GM19023 (cell line): ENCODE measurements around the gene PRKG1.

ENCODE experiments used
- ATAC-seq: cut with Tn5 transposase; IDR thresholded peaks from one replicate; pipeline ENCODE4 v1.9.1; 2021; ENCODE audit warnings: mild to moderate bottlenecking, moderate library complexity; ENCODE audit not compliant: unreplicated experiment

PRKG1 gene

GRCh38 chr10:52078397-52078937, 1004.2 kb downstream of the PRKG1 start:
- no peak for ATAC-seq

GRCh38 chr10:52082307-52082706, 1008.0 kb downstream of the PRKG1 start:
- ATAC-seq, result peak; percentile 58

- no peak for ATAC-seq
Measured at GRCh38 chr10:52083422-52083821, 1009.1 kb downstream of the PRKG1 start.

- no peak for ATAC-seq
Measured at GRCh38 chr10:52092390-52092789, 1018.1 kb downstream of the PRKG1 start.

- no peak for ATAC-seq
Measured at GRCh38 chr10:52098130-52098529, 1023.8 kb downstream of the PRKG1 start.

GRCh38 chr10:52099026-52099600, 1024.8 kb downstream of the PRKG1 start:
- no peak for ATAC-seq

- no peak for ATAC-seq
Measured at GRCh38 chr10:52100011-52100547, 1025.8 kb downstream of the PRKG1 start.

- ATAC-seq, result no peak
Measured at GRCh38 chr10:52105301-52105700, 1031.0 kb downstream of the PRKG1 start.

GRCh38 chr10:52106011-52106410, 1031.7 kb downstream of the PRKG1 start:
- ATAC-seq, result no peak

GRCh38 chr10:52106899-52107298, 1032.6 kb downstream of the PRKG1 start:
- no peak for ATAC-seq

GRCh38 chr10:52108236-52108635, 1033.9 kb downstream of the PRKG1 start:
- no peak for ATAC-seq

- ATAC-seq, result no peak
Measured at GRCh38 chr10:52110576-52110975, 1036.3 kb downstream of the PRKG1 start.

GRCh38 chr10:52111101-52111891, 1037.0 kb downstream of the PRKG1 start:
- ATAC-seq, result no peak

- no peak for ATAC-seq
Measured at GRCh38 chr10:52115823-52116222, 1041.5 kb downstream of the PRKG1 start.

GRCh38 chr10:52119507-52119906, 1045.2 kb downstream of the PRKG1 start:
- no peak for ATAC-seq

GRCh38 chr10:52121688-52122087, 1047.4 kb downstream of the PRKG1 start:
- ATAC-seq, result no peak

- no peak for ATAC-seq
Measured at GRCh38 chr10:52128056-52128683, 1053.9 kb downstream of the PRKG1 start.

GRCh38 chr10:52129410-52130178, 1055.3 kb downstream of the PRKG1 start:
- no peak for ATAC-seq

- no peak for ATAC-seq
Measured at GRCh38 chr10:52135101-52135500, 1060.8 kb downstream of the PRKG1 start.

GRCh38 chr10:52136921-52137320, 1062.6 kb downstream of the PRKG1 start:
- no peak for ATAC-seq

- no peak for ATAC-seq
Measured at GRCh38 chr10:52143338-52143737, 1069.1 kb downstream of the PRKG1 start.
